BLaER1 treated with 17β-estradiol and CSF1 and Interleukin-3, amounts not matched to agents 10 nM and 100 nM (cell line): ENCODE results near the gene SS18L1.

Source experiments
- H3K27ac ChIP-seq, 11 experiments: shearing (Covaris generic); formaldehyde crosslinking; 2 replicates each; pipeline ENCODE4 v1.8.1; 2022
- H3K27me3 ChIP-seq, 11 experiments: shearing (Covaris generic); formaldehyde crosslinking; 2 replicates each; pipeline ENCODE4 v1.8.1; 2022
- H3K36me3 ChIP-seq, 11 experiments: shearing (Covaris generic); formaldehyde crosslinking; 2 replicates each; pipeline ENCODE4 v1.8.1; 2022
- H3K4me1 ChIP-seq, 10 experiments: shearing (Covaris generic); formaldehyde crosslinking; 2 replicates each; pipeline ENCODE4 v1.8.1; 2022
- H3K4me2 ChIP-seq, 11 experiments: shearing (Covaris generic); formaldehyde crosslinking; 2 replicates each; pipeline ENCODE4 v1.8.1; 2022
- H3K4me3 ChIP-seq, 10 experiments: shearing (Covaris generic); formaldehyde crosslinking; 2 replicates each; pipeline ENCODE4 v1.8.1; 2022
- H3K9ac ChIP-seq, 11 experiments: shearing (Covaris generic); formaldehyde crosslinking; 2 replicates each; pipeline ENCODE4 v1.8.1; 2022
- H3K9me3 ChIP-seq, 11 experiments: shearing (Covaris generic); formaldehyde crosslinking; replicated peaks in 1 of 11; 2 replicates each; pipeline ENCODE4 v1.8.1; 2022
- H4K20me1 ChIP-seq, 11 experiments: shearing (Covaris generic); formaldehyde crosslinking; 2 replicates each; pipeline ENCODE4 v1.8.1; 2022
- Cebpa-rat ChIP-seq, 11 experiments: shearing (Covaris generic); IDR thresholded peaks; 2 replicates each; pipeline ENCODE4 v1.8.1; 2022

The SS18L1 gene

DNA sequence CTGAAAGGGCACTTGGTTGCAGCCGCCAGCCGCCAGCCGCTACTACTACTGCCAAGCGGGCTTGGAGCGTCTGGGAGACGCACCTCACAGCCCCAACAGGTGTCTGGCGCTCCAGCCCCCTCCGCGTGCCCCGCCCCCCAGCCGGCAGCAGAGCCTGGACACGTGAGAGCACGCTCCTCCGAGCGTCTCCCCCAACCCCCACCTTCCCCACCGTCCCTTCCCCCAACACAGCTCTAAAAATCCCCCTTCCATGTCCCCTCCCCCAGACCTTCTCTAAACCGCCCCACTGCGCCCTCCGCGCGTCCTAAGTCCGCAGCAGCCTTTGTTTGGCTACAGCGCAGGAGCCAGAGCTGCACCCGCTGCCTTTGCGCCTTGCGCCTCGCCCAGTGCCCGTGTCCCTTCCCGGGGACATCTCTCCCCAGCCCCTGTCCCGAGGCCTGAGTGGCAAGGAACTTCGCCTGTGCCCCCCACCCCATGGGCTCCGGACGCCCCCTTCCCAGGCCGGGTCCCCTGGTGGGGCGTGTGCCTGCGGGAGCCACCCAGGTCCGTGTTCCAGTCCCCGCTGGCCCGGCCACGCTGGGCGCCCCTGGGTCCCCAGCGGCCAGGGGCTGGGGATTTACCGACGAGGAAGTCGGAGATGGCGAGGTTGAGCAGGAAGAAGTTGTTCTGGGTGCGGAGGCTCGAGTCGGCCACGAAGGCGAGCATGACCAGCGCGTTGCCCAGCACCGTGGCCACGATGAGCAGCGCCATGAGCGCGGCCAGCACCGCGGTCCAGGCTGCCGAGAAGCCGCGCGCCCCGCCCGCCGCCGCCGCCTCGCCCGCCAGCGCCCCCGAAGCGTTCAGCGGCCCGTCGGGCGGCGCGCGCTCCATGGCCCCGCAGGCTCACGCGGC is 75.8 kb downstream of the SS18L1 start:
- no peaks in the 10 kb centered on the region for H3K9me3 ChIP-seq
- H3K27ac ChIP-seq, result no peak overlapping the region
- peaks cover 63 to 99% (median 78%) of the 10 kb centered on the region in 11 experiments for H3K27me3 ChIP-seq
- peaks cover 0 to 99% (median 77%) of the 10 kb centered on the region in 11 experiments; a peak in 20 of 22 replicates for H4K20me1 ChIP-seq
- peak overlapping the region; percentile 88 to 99 (median 97) for H3K4me2 ChIP-seq
- H3K36me3 ChIP-seq, result no peaks in the 10 kb centered on the region
- H3K4me3 ChIP-seq, result peak overlapping the region; percentile 50 to 71 (median 61)
- H3K4me1 ChIP-seq, result peaks cover 23 to 80% (median 72%) of the 10 kb centered on the region in 10 experiments; a peak in 19 of 20 replicates
- no peak overlapping the region for H3K9ac ChIP-seq
- TF ChIP-seq Cebpa-rat (IDR thresholded peaks at IDR 0.05), result no peak

DNA sequence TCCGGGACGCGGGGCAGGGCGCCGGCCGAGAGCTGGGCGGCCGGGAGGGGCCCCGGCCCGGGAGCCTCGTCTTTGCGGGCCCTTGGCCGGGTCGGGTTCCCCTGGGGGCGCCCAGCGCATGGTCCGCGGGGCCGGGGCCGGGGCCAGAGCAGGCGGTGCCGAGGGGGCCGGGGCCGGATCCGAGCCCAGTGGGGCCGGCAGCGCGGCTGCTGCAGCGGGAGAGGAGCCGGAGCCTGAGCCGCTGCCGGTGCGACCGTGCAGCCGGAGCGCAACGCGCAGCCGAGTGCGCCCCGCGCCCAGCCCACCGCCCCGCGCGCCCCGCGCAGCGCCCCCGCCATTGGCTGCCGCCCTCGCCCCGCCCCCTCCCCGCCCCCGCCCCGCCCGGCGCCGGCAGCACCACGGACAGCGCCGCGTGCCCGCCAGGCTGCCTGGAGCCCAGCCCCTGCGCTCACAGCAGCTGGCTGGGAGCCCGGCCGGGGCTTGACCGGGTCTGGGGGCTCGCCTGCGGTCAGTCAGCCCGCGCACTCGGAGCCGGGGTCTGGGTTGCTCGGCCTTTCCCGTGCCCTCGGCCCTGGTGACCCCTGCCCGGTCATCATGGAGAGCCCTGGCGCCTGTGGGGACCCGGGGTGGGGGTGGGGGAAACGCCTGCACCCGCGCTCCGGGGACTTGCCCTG is 76.6 kb downstream of the SS18L1 start, which contains the start of gene HRH3:
HRH3 (minus strand) TSS at position 287 of the 674 bp plus-strand sequence. CDS start 308 bp downstream, outside the sequence.
- H3K4me2 ChIP-seq, result peak within 1 kb of the TSS; percentile 88 to 99 (median 97)

DNA sequence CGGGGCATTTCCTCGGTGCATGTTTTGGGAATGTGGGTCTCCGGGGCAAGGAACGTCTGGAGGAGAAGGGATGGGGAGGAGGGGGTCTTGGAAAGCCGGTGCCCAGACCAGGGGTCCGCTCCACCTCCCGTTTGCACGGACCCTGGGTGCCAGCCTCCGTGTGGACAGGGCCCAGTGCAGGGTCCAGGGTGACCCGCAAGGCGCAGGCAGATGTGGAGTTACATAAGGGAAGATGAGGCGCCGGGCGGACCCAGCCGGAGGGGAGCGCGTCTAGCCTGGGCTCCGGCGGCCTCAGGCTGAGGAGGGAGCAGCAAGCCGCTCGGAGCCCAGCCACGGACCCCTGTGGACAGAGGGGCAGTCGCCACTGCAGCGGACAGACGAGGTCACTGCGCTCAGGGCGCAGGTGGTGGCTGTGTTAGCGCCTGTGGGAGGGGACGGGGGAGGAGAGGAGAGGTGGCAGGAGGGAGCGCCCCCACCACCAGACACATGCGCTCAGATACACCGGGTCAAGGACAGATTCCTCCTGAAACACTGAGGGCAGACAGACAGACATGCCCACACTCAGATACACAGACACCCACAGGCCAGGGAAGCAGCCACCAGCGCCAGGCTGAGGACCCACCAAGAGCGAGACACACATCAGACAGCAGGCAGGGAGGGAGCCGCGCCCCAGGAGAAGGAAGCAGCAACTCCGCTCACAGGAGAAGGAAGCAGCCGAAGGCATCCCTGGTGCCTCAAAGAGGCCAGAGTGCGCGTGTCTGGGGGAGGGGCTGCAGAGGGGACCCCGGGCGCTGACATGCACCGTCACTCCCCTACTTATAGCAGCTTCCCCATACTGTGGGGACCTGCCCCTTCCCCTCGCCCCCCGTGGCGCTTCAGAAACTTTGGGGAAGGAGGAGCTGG is 77.3 kb downstream of the SS18L1 start:
- Histone ChIP-seq H3K36me3 (no peaks in the 10 kb centered on the region), H3K4me1 (peaks cover 19 to 80% (median 66%) of the 10 kb centered on the region in 10 experiments; a peak in 18 of 20 replicates), H3K4me2 (peak overlapping the region; percentile 46 to 99 (median 96))

More for the DNA sequence above, 76.6 kb downstream of the SS18L1 start, which contains the start of gene HRH3:
- Histone ChIP-seq H3K27me3 (peaks cover 63 to 99% (median 71%) of the 10 kb centered on the region in 11 experiments), H3K4me3 (peak within 1 kb of the TSS; percentile 50 to 71 (median 61)), H3K9ac (no peak within 1 kb of the TSS), H3K36me3 (no peaks in the 10 kb centered on the region), H3K4me1 (peaks cover 20 to 80% (median 66%) of the 10 kb centered on the region in 10 experiments; a peak in 19 of 20 replicates), H3K27ac (no peak within 1 kb of the TSS), H4K20me1 (peaks cover 0 to 99% (median 70%) of the 10 kb centered on the region in 11 experiments; a peak in 20 of 22 replicates), H3K9me3 (no peaks in the 10 kb centered on the region)
- no peak for TF ChIP-seq Cebpa-rat (IDR thresholded peaks at IDR 0.05)

DNA sequence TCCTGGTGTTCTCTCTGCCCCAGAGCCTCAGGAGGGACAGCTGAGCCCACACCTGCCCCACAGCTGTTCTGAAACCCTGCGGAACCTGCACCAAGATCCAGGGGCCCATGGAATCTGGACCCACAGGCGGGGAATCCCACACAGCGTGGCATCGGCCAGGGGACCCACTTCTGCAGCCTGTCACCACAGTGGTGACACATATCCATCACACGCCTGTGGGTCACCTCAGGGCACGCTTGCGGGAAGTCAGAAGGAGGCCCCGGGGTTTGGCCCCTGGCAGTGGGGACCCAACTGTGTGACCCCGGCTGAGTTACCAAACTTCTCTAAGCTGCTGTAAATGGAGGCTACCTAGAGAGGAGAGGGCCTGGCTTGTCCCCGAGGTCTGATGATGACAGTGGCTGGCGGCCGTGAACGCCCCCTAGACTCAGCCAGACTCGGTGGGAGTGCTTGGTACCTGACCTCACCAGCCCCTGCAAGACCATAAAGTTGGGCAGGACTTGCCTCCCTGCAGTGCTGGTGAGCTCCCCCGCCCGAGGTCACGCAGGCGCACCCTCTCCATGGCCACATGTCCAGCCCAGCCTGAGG is 78.8 kb downstream of the SS18L1 start:
- H3K4me3 ChIP-seq, result no peak overlapping the region
- peaks cover 0 to 99% (median 59%) of the 10 kb centered on the region in 11 experiments; a peak in 20 of 22 replicates for H4K20me1 ChIP-seq
- no peak overlapping the region for H3K4me2 ChIP-seq
- peaks cover 18 to 80% (median 66%) of the 10 kb centered on the region in 10 experiments; a peak in 18 of 20 replicates for H3K4me1 ChIP-seq
- no peak overlapping the region for H3K27ac ChIP-seq
- H3K9ac ChIP-seq, result no peak overlapping the region
- TF ChIP-seq Cebpa-rat (IDR thresholded peaks at IDR 0.05), result no peak
- no peaks in the 10 kb centered on the region for H3K9me3 ChIP-seq
- H3K27me3 ChIP-seq, result peaks cover 60 to 92% (median 65%) of the 10 kb centered on the region in 11 experiments
- H3K36me3 ChIP-seq, result no peaks in the 10 kb centered on the region

More for the DNA sequence above, 77.3 kb downstream of the SS18L1 start:
- peaks cover 0 to 99% (median 64%) of the 10 kb centered on the region in 11 experiments; a peak in 20 of 22 replicates for H4K20me1 ChIP-seq
- no peak overlapping the region for H3K9ac ChIP-seq
- no peak overlapping the region for H3K27ac ChIP-seq
- no peaks in the 10 kb centered on the region for H3K9me3 ChIP-seq
- peaks cover 63 to 99% (median 71%) of the 10 kb centered on the region in 11 experiments for H3K27me3 ChIP-seq
- H3K4me3 ChIP-seq, result peak overlapping the region in 2 of 10 experiments; percentile 61 to 64; a peak in 1 of 20 replicates
- no peak for TF ChIP-seq Cebpa-rat (IDR thresholded peaks at IDR 0.05)

DNA sequence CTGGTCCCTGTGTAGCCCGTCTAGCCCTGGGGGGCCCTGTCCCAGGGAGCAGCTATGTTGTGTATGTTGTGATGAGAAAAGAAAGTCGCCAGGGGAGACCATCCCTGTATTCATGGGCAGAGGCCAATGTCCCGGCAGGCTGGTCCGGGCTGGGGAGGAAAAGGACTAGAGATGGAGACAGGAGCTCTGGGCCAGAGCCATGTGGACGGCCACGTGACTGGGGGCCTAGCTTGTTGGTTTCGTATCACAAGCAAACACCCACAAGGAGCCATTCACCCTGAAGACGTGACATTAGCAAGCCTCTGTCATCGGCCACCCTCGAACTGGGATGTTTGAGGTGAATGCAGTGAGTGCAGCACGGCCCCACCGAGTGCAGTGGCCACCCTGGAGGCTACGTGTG is 79.4 kb downstream of the SS18L1 start:
- no peak overlapping the region for H3K4me3 ChIP-seq
- peaks cover 0 to 99% (median 53%) of the 10 kb centered on the region in 11 experiments; a peak in 20 of 22 replicates for H4K20me1 ChIP-seq
- peak overlapping the region in 5 of 11 experiments; percentile 46 to 80 (median 69); a peak in 7 of 22 replicates for H3K4me2 ChIP-seq
- no peak overlapping the region for H3K27ac ChIP-seq
- no peaks in the 10 kb centered on the region for H3K9me3 ChIP-seq
- no peak overlapping the region for H3K9ac ChIP-seq
- peaks cover 54 to 86% (median 59%) of the 10 kb centered on the region in 11 experiments for H3K27me3 ChIP-seq
- H3K36me3 ChIP-seq, result no peaks in the 10 kb centered on the region
- TF ChIP-seq Cebpa-rat (IDR thresholded peaks at IDR 0.05), result no peak
- peaks cover 18 to 80% (median 66%) of the 10 kb centered on the region in 10 experiments; a peak in 18 of 20 replicates for H3K4me1 ChIP-seq

DNA sequence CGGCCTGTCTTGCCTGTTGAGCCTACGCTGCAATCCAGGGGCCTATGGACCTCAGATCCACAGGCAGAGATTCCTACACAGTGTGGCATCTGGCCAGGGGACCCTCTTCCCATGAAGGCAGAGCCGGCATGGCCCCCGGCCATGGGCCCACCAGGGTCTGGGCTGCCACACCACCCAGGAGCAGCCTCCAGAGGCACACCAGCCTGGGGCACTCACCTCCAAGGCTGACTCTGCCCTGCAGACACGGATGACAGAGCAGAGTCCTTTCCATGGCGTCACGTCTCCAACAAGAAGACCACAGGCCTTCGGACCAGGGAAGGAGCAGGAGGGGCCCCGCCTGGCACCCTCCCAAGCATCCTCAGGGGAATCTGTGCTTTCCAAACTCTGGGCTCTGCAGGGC is 80.0 kb downstream of the SS18L1 start:
- Histone ChIP-seq H3K9me3 (no peaks in the 10 kb centered on the region), H4K20me1 (peaks cover 0 to 99% (median 47%) of the 10 kb centered on the region in 11 experiments; a peak in 20 of 22 replicates), H3K4me3 (no peak overlapping the region), H3K36me3 (no peaks in the 10 kb centered on the region), H3K9ac (no peak overlapping the region), H3K27ac (no peak overlapping the region), H3K27me3 (peaks cover 48 to 80% (median 53%) of the 10 kb centered on the region in 11 experiments), H3K4me1 (peaks cover 18 to 77% (median 61%) of the 10 kb centered on the region in 10 experiments; a peak in 18 of 20 replicates), H3K4me2 (peak overlapping the region in 8 of 11 experiments; percentile 44 to 90 (median 64); a peak in 15 of 22 replicates)
- no peak for TF ChIP-seq Cebpa-rat (IDR thresholded peaks at IDR 0.05)

DNA sequence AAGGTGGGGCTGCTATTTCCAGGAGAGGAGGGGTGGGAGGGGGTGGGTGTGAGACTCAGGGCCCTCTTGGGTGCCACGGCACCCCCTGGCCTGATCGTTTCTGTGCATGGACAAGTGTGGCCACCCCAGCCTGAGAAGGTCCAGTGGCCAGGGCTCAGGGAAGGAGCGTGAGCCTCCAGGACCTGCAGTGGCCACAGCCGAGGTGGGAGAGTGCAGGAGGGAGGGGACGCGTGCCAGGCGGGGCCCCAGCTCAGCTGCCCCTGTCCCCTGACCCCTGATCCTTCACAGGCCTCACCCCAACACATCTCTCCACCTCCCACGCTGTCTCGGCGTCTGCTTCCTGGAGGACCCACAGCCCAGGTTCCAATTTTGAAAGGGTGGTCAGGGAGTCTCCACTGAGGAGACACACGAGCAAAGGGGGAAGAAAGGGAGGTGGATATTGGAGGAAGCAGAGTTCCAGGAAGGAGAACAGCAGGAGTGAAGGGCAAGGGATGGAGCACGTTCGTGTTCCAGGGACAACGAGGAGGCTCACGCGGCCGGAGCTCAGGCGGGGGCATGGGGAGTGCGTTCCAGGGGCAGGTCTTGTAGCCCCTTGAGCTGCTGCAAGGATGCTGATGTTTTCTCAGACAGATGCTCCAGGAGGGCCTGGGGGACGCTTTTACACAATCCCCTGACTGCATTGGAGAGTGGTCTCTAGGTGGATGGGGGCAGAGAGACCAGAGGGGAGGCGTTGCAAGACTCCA is 80.7 kb downstream of the SS18L1 start:
- peaks cover 0 to 95% (median 42%) of the 10 kb centered on the region in 11 experiments; a peak in 20 of 22 replicates for H4K20me1 ChIP-seq
- no peak overlapping the region for H3K27ac ChIP-seq
- peak overlapping the region in 5 of 11 experiments; percentile 58 to 90 (median 76); a peak in 10 of 22 replicates for H3K4me2 ChIP-seq
- TF ChIP-seq Cebpa-rat (IDR thresholded peaks at IDR 0.05), result no peak
- peaks cover 17 to 70% (median 55%) of the 10 kb centered on the region in 10 experiments; a peak in 18 of 20 replicates for H3K4me1 ChIP-seq
- H3K9ac ChIP-seq, result no peak overlapping the region
- no peak overlapping the region for H3K4me3 ChIP-seq
- no peaks in the 10 kb centered on the region for H3K36me3 ChIP-seq
- H3K27me3 ChIP-seq, result peaks cover 41 to 73% (median 46%) of the 10 kb centered on the region in 11 experiments
- no peaks in the 10 kb centered on the region for H3K9me3 ChIP-seq
